Skin of body (tissue), 2 donors: Measurements from ENCODE around the gene BTBD10. TPM values are rescaled to one million over a fixed set of nuclear protein-coding genes. Genes with fewer than 3 reads are reported as not detected.

ENCODE experiments used
- DNase-seq: peaks from one replicate; lab custom pipeline; 2025; lab: John Stamatoyannopoulos, UW
- total RNA-seq: library from RNA; depleted of rRNA; stranded (reverse); fragments of >200 nt; gene quantifications from one replicate; pipeline ENCODE4 v1.2.3, GENCODE V29; 2014

The BTBD10 gene
- total RNA-seq, 1 donor from 2014 or later: 40.3 TPM

GRCh38 chr11:13339195-13340153, 123.5 kb downstream of the BTBD10 start:
- no peak for DNase-seq

DNA sequence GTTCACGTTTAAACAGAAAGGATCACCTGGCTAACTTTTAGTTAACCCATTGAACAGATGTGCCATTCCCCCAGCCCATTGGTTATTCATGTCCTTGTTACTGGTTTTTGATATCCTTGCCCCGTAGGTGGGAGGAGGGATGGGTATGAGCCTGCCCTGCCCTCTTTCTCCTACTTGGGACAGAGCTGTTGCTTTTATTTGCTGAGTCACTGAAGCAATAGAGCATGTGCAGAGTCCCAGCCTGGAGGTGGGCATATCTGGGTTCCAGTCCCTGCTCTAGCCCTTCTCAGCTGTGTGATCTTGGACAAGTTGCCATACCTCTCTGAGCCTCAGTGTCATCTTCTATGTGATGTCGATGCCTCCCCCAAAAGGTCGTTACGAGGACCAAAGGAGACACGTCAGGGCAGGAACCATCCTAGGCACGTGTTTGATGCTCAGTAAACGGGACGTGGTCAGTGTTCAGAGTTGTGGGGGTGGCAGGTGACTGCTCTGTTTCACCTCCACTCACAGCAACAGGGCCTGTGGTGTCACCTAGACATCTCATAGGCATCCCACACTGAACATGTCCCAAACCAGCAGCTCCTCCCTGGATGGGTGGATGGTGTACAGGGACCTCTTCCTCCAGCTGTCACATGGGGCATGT, 124.5 kb downstream of the BTBD10 start:
- no peak for DNase-seq

GRCh38 chr11:13338019-13338426, 125.0 kb downstream of the BTBD10 start:
- no peak for DNase-seq

Other genes starting within 250 kb of the BTBD10 start
- gene BMAL1, start 185.4 kb downstream of the BTBD10 start, total RNA-seq: 23.0 TPM
- not detected for gene PTH, start 32.8 kb upstream of the BTBD10 start, total RNA-seq
- gene FAR1, start 205.4 kb upstream of the BTBD10 start, total RNA-seq: 53.5 TPM